Keratinocyte (primary cell): ENCODE results near the gene MYRIP. TPM values are rescaled to one million over a fixed set of nuclear protein-coding genes. Genes with fewer than 3 reads are reported as not detected.

Experiments used
- DNase-seq: peaks from one replicate; pipeline ENCODE4 v3.0.0-alpha.2; 2011; ENCODE audit warnings: low read depth, missing footprints, low spot score
- FAIRE-seq: peaks from 2 replicates; lab custom pipeline; 2011; peaks lifted over from hg19 to GRCh38; lab: Jason Lieb, UNC
- H2AFZ ChIP-seq: 2 replicates; pipeline ENCODE4 v1.6.0; 2012; ENCODE audit warnings: low read length, control low read depth, inconsistent platforms; ENCODE audit not compliant: control insufficient read depth
- H3K27ac ChIP-seq: 2 replicates; pipeline ENCODE4 v1.5.1; 2011; ENCODE audit warnings: low read length; ENCODE audit not compliant: control insufficient read depth, insufficient read depth
- H3K27me3 ChIP-seq: 3 replicates; pipeline ENCODE4 v1.6.0; 2011; ENCODE audit warnings: low read length; ENCODE audit not compliant: control insufficient read depth, insufficient read depth; ENCODE audit errors: extremely low read depth
- H3K36me3 ChIP-seq, 2 experiments: 2 replicates in 1 of 2; 3 replicates in 1 of 2; pipeline ENCODE4 v1.5.1; 2011; ENCODE audit warnings: low read length in 2 of 2, mild to moderate bottlenecking in 1 of 2; ENCODE audit not compliant: control insufficient read depth in 2 of 2, insufficient read depth in 2 of 2; ENCODE audit errors: extremely low read depth in 1 of 2
- H3K4me1 ChIP-seq: 3 replicates; pipeline ENCODE4 v1.5.1; 2011; ENCODE audit warnings: low read length; ENCODE audit not compliant: control insufficient read depth, insufficient read depth; ENCODE audit errors: extremely low read depth
- H3K4me2 ChIP-seq: 3 replicates; pipeline ENCODE4 v1.6.0; 2011; ENCODE audit warnings: low read depth, low read length; ENCODE audit not compliant: control insufficient read depth, insufficient read depth; ENCODE audit errors: extremely low read depth
- H3K4me3 ChIP-seq, 3 experiments: fragments of 200-600 bp in 1 of 3; sonication (generic) in 1 of 3; 2 replicates in 2 of 3; 3 replicates in 1 of 3; pipeline ENCODE4 v1.5.1; 2011 to 2016; ENCODE audit warnings: low read length in 3 of 3, mild to moderate bottlenecking in 3 of 3, control low read depth in 2 of 3, inconsistent platforms in 1 of 3, low read depth in 1 of 3, mixed read lengths in 1 of 3, mixed run types in 1 of 3, moderate library complexity in 1 of 3; ENCODE audit not compliant: control insufficient read depth in 2 of 3, insufficient read depth in 2 of 3; ENCODE audit errors: extremely low read depth in 1 of 3
- H3K79me2 ChIP-seq: 2 replicates; pipeline ENCODE4 v1.6.0; 2012; ENCODE audit warnings: low read length; ENCODE audit not compliant: control insufficient read depth, insufficient read depth
- H3K9ac ChIP-seq: 3 replicates; pipeline ENCODE4 v1.6.0; 2011; ENCODE audit warnings: low read length; ENCODE audit not compliant: control insufficient read depth, insufficient read depth; ENCODE audit errors: extremely low read depth
- H3K9me1 ChIP-seq: 3 replicates; pipeline ENCODE4 v1.6.0; 2011; ENCODE audit warnings: low read length; ENCODE audit not compliant: control insufficient read depth, insufficient read depth; ENCODE audit errors: extremely low read depth
- H3K9me3 ChIP-seq: 2 replicates; pipeline ENCODE4 v1.5.1; 2012; ENCODE audit warnings: low read depth, low read length; ENCODE audit not compliant: control insufficient read depth
- H4K20me1 ChIP-seq: 3 replicates; pipeline ENCODE4 v1.6.0; 2011; ENCODE audit warnings: low read length; ENCODE audit not compliant: control insufficient read depth, insufficient read depth; ENCODE audit errors: extremely low read depth
- CTCF ChIP-seq, 3 experiments: IDR thresholded peaks in 1 of 3; conservative IDR thresholded peaks in 1 of 3; optimal IDR thresholded peaks in 1 of 3; 2 replicates in 2 of 3; 3 replicates in 1 of 3; pipeline versions ENCODE3 to v1.5.1; 2011; ENCODE audit warnings: low read length in 3 of 3, mild to moderate bottlenecking in 3 of 3, moderate library complexity in 2 of 3, control low read depth in 1 of 3, inconsistent platforms in 1 of 3; ENCODE audit not compliant: insufficient read depth in 2 of 3; ENCODE audit errors: extremely low read depth in 1 of 3
- EZH2 ChIP-seq: IDR thresholded peaks from one replicate; pipeline ENCODE4 v1.6.1; 2012; ENCODE audit warnings: inconsistent platforms, mild to moderate bottlenecking, low read length, moderate library complexity
- dilution Hi-C: fragments of 300-500 bp; cut with MboI; formaldehyde crosslinking; loops from one replicate; pipeline ENCODE4 v1.7.0; 2020; ENCODE audit warnings: low sequenced_read_pairs; ENCODE audit not compliant: extremely low pct_ligation_motif_present
- polyA plus RNA-seq, 5 experiments: library from polyadenylated mRNA; depleted of rRNA in 3 of 5; stranded (reverse) in 3 of 5; stranded (forward) in 1 of 5; unstranded in 1 of 5; fragments of >200 nt; gene quantifications; 1 replicate in 1 of 5; 2 replicates in 3 of 5; 3 replicates in 1 of 5; pipeline versions ENCODE4 v1.2.1 to v1.2.3, GENCODE V29; 2011 to 2012; ENCODE audit warnings: missing spikeins in 2 of 5, low read depth in 1 of 5, low replicate concordance in 1 of 5

The MYRIP gene
- polyA plus RNA-seq, 1 donor (not counting 4 experiments of a cell fraction or from before 2014, with no cell fraction given) = 0.01 TPM

- no peak for DNase-seq
- no peak for FAIRE-seq
- dilution Hi-C loops = no loop called here
- no peaks in the 10 kb centered on the region for H3K9me3 ChIP-seq
- no peaks in the 10 kb centered on the region for H3K36me3 ChIP-seq
- no peaks in the 10 kb centered on the region for H4K20me1 ChIP-seq
- no peak overlapping the region for H3K4me2 ChIP-seq
- H3K4me1 ChIP-seq = no peaks in the 10 kb centered on the region
- no peak overlapping the region for H2AFZ ChIP-seq
- H3K27ac ChIP-seq = no peak overlapping the region
- no peaks in the 10 kb centered on the region for H3K79me2 ChIP-seq
- TF ChIP-seq CTCF (optimal IDR thresholded peaks at IDR 0.05 in 1 of 3, IDR thresholded peaks at IDR 0.05 in 1 of 3, conservative IDR thresholded peaks at IDR 0.05 in 1 of 3; ENCODE audit: extremely low read depth in 1 of 3, insufficient read depth in 2 of 3, low read length in 3 of 3) (no peak), EZH2 (no peak)
- H3K27me3 ChIP-seq = no peaks in the 10 kb centered on the region
- no peak overlapping the region for H3K9ac ChIP-seq
- H3K9me1 ChIP-seq = no peaks in the 10 kb centered on the region
- H3K4me3 ChIP-seq = no peak overlapping the region
Observed at GRCh38 chr3:39903253-39903652, 93.8 kb downstream of the MYRIP start.

- H3K27ac ChIP-seq = no peak overlapping the region
- dilution Hi-C loops = no loop called here
- no peaks in the 10 kb centered on the region for H3K36me3 ChIP-seq
- H3K9ac ChIP-seq = no peak overlapping the region
- no peak for TF ChIP-seq EZH2
- TF ChIP-seq CTCF (optimal IDR thresholded peaks at IDR 0.05 in 1 of 3, IDR thresholded peaks at IDR 0.05 in 1 of 3, conservative IDR thresholded peaks at IDR 0.05 in 1 of 3; ENCODE audit: extremely low read depth in 1 of 3, insufficient read depth in 2 of 3, low read length in 3 of 3) = no peak
- H3K9me3 ChIP-seq = no peaks in the 10 kb centered on the region
- DNase-seq (no peak), FAIRE-seq (no peak)
- no peak overlapping the region for H3K4me2 ChIP-seq
- H3K27me3 ChIP-seq = no peaks in the 10 kb centered on the region
- no peaks in the 10 kb centered on the region for H3K79me2 ChIP-seq
- H2AFZ ChIP-seq = no peak overlapping the region
- no peaks in the 10 kb centered on the region for H4K20me1 ChIP-seq
- H3K4me3 ChIP-seq = no peak overlapping the region
- H3K9me1 ChIP-seq = no peaks in the 10 kb centered on the region
- no peaks in the 10 kb centered on the region for H3K4me1 ChIP-seq
Observed at GRCh38 chr3:39905788-39906187, 96.4 kb downstream of the MYRIP start.
